HEK293T (cell line): ENCODE data around the gene TUBB4A.

Source experiments
- FOXA1 ChIP-seq: fragments of 450-650 bp; IDR thresholded peaks from 2 replicates; pipeline ENCODE4 v1.6.1; 2016; ENCODE audit warnings: mild to moderate bottlenecking
- FOXK2 ChIP-seq: fragments of 450-650 bp; IDR thresholded peaks from 2 replicates; pipeline ENCODE4 v1.6.1; 2016; ENCODE audit warnings: mild to moderate bottlenecking
- HDGF ChIP-seq: fragments of 450-650 bp; IDR thresholded peaks from 2 replicates; pipeline ENCODE4 v1.6.1; 2017; ENCODE audit warnings: antibody characterized with exemption, borderline replicate concordance
- LEF1 ChIP-seq: fragments of 450-650 bp; IDR thresholded peaks from 2 replicates; pipeline ENCODE4 v1.6.1; 2017; ENCODE audit warnings: mild to moderate bottlenecking, borderline replicate concordance
- SP1 ChIP-seq: fragments of 450-650 bp; IDR thresholded peaks from 2 replicates; pipeline ENCODE4 v1.6.1; 2017
- ZNF384 ChIP-seq: fragments of 450-650 bp; IDR thresholded peaks from 2 replicates; pipeline ENCODE4 v1.6.1; 2016

- no peak for TF ChIP-seq ZNF384
- no peak for TF ChIP-seq SP1
- no peak for TF ChIP-seq HDGF
- TF ChIP-seq LEF1, result no peak
- no peak for TF ChIP-seq FOXA1
- no peak for TF ChIP-seq FOXK2
Measured at GRCh38 chr19:6529937-6530385, 27.9 kb upstream of the TUBB4A start.
